SKM-1 (cell line): ENCODE measurements around the gene AMY2B.
"Not testable (repeated sequence)": the region's sequence is repeated elsewhere in the genome, so short reads cannot be mapped to it uniquely, and the experiment has no call there.

Experiments
- DNase-seq: peaks from one replicate; lab custom pipeline; 2025; ENCODE audit not compliant: unreplicated experiment; lab: John Stamatoyannopoulos, UW

AMY2B gene

DNA sequence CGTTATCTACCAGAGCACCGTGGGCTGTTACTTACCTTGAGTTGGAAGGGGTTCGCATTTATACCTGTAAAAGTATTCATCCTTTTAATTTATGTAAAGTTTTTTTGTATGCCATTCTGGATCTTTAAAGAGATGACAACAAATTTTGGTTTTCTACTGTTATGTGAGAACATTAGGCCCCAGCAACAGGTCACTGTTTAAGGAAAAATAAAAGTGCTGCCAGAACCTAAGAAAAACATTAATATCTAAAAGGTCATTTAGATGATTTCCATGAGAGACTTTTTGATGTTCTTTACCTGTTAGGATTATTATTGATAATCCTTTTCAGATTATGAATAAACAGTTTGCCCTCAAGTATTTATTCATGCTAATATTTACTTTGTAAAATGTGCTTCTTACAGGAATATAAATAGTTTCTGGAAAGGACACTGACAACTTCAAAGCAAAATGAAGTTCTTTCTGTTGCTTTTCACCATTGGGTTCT is 45.6 kb downstream of the AMY2B start, which contains the start of gene AMY2A:
TSS of gene AMY2A (plus strand) at position 434 of the 484 bp plus-strand sequence. CDS start at position 448, 14 bp downstream.
- not testable (repeated sequence) for DNase-seq

DNA sequence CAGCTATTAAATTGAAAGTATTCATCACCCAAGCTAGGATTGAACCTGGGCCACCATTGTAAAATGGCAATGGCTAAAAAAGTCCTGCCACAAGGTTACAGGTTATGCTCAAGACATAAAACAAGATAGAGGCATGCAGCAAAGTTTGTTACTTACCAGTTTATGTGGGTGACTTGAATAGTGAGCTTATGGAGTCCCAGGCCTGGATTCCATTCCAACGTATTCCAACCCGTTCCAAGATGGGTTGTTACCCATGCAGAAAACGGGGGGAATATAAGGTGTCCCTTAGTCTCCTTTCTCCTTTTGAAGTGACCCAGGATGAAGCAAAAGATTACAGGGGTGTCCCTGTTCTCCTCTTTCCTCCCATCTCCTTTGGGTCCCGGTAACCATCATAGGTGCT is 56.0 kb downstream of the AMY2B start:
- DNase-seq = not testable (repeated sequence)
